GM12801 (cell line): ENCODE data around the gene EGFLAM.

ENCODE experiments used
- TF ChIP-seq, protein P1 (sequence below): IDR thresholded peaks from one replicate; pipeline ENCODE4 v1.5.1; 2011; ENCODE audit warnings: control low read depth; ENCODE audit not compliant: insufficient read length; ENCODE audit errors: extremely low read depth

EGFLAM gene

DNA sequence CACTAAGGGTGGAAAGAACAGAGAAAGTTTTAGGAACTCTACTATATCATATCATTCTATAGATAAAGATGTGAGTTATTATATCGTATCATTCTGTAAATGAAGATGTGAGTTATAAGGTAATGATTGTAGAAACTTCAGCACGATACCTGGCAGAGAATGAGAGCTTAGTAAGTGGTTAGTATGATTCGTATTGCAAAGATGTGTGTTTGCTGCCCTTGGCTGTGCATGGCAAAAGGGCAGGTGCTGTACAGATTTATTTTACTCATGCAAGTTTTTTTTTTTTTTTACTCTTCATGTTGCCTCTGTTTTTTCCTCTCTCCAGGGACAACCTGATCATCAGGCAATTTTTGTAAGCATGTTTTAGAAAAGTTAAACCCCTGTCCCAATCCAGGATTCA lies 83.3 kb downstream of the EGFLAM start:
- TF ChIP-seq, protein P1, sequence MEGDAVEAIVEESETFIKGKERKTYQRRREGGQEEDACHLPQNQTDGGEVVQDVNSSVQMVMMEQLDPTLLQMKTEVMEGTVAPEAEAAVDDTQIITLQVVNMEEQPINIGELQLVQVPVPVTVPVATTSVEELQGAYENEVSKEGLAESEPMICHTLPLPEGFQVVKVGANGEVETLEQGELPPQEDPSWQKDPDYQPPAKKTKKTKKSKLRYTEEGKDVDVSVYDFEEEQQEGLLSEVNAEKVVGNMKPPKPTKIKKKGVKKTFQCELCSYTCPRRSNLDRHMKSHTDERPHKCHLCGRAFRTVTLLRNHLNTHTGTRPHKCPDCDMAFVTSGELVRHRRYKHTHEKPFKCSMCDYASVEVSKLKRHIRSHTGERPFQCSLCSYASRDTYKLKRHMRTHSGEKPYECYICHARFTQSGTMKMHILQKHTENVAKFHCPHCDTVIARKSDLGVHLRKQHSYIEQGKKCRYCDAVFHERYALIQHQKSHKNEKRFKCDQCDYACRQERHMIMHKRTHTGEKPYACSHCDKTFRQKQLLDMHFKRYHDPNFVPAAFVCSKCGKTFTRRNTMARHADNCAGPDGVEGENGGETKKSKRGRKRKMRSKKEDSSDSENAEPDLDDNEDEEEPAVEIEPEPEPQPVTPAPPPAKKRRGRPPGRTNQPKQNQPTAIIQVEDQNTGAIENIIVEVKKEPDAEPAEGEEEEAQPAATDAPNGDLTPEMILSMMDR = no peak

DNA sequence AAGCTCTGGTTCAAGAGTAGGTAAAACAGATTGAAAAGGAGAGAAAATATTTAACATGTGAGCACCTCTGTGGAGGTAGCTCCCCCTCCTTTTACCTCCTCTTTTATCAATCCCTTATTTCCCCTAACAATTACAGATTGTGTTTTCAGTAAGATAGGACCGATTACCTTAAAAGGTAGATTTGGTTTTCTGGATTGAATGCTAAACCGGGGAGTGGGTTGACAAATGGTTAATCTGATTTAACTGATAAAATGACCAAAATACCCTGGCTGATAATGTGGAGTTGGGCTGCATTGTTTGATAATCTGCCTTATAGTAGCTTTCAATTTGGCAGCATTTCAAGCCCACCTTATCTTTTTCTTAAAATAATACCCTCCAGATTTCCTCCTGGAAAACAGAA lies 83.9 kb downstream of the EGFLAM start:
- TF ChIP-seq, protein P1 = no peak

DNA sequence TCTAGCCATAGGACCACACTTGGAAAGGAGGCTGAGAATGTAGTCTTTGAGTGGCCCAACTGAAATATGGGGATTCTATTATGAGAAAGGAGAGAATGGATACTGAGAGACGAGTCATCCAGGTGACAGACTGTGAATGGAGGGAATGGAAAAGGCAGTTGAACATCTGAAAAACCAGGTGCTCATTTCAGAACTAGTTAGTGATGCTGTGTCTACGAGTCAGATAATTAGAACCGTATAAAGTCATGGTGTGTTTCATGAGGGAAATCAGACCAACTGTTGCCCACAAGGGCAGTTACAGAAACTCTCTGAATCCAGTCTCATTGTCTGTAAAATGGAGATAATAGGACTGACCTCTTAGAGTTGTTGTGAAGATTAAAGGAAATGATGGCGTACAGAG lies 86.5 kb downstream of the EGFLAM start:
- TF ChIP-seq, protein P1 = no peak

DNA sequence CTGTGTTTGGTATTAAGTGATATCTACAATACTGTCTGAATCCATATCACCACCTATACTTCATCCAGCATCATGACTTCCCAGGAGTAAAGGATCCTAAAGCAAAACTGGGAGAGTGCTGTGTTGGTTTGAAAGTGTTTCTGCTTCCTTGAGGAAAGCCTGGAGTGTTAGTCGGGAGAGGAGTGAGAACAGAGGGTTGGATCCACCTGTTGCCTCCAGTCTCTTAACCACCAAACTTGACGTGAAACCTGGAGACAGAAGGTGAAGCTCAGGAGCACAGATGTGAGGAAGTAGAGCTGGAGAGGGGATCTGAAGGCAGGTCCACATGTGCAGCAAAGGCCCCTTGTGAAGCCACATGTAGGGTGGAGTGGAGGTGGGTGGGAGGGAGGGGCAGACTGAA lies 88.2 kb downstream of the EGFLAM start:
- TF ChIP-seq, protein P1 = no peak

DNA sequence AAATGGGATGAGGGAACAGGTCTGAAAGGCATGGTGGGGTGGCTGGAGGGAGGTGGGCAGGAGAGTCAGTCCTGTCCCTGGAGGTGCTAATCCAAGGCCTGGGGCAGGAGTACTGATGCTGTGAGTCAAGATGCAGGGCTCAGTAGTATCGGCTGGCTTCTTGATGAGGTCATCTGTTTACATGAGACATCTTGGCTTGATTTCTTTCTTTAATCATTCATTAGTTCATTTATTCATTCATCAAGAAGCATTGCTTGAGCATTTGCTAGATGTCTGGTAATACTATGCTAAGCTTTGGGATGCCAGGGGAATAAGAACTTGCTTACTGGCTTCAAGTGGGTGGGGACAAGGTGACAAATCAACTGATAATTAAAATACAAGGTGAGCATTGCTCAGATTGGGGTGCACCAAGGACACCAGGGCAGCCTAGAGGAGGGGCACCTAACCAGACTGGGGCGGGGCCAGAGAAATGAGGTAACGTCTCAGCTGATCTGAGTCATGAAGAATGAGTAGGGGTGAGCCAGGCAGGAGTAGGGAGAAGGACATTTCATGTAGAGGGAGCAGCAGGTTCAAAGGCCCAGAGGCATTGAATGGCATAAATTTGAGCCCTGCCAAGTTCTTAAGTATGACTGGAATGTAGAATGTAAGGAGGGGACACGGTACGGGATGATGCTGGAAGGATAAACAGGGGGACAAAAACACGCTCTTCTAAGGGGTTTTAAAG lies 88.8 kb downstream of the EGFLAM start:
- TF ChIP-seq, protein P1 = no peak

DNA sequence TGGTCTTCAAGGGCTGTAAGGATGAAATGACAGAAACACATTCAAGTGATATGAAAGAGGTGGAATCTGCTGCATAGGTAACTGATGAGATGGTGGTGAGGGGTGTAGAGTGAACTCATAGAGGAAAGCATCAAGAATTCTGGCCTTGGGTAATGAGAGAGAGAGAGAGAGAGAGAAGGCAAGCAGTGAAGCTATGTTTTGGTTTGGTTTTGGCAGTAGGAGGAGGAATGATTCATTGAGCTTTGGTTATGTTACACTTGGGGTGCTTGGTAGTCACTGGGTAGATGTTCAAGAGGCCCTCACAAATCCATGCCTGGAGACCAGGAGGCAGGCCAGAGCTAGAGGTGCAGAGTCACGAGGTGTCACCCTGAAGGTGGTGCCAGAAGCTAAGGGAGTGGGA lies 89.5 kb downstream of the EGFLAM start:
- TF ChIP-seq, protein P1 = no peak

DNA sequence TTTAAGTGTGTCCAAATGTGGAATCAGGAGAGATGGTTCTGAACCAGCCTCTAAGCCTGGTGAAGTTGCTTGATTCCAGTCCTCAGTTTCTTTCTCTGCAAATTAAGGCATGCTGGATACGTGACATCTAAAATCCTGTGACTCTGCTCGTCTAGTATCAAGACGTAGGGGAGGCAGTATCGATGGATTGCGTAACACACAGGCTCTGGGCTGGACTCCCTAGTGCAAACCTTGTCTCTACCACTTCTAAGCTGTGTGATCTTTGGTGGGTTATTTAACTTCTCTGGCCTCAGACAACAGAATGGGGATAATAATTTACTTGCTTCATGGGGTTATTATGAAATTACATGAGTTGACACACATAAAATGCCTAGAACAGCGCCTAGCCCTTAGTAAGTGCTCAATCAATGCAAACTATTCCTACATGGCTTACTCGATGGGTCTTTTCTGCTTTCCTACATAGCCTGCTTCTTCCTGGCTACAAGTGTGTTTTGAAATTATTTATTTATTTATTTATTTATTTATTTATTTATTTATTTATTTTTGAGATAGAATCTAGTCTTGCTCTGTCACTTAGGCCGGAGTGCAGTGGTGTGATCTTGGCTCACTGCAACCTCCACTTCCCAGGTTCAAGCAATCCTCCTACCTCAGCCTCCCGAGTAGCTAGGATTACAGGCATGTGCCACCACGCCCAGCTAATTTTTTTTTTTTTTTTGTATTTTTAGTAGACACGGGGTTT lies 102.1 kb downstream of the EGFLAM start:
- TF ChIP-seq, protein P1 = no peak
